Suprapubic skin (tissue), 4 donors: ENCODE data around the gene ELN. TPM values are rescaled to one million over a fixed set of nuclear protein-coding genes. Genes with fewer than 3 reads are reported as not detected.

Source experiments
- DNase-seq, 2 donors: peaks; one replicate each; pipeline ENCODE4 v3.0.0-alpha.2; 2019; ENCODE audit warnings: low spot score in 2 of 2
- H3K27ac ChIP-seq: fragments of 200-600 bp; sonication (generic); one replicate; pipeline ENCODE4 v1.5.1; 2019
- H3K27me3 ChIP-seq: fragments of 200-600 bp; sonication (generic); one replicate; pipeline ENCODE4 v1.5.1; 2019
- H3K36me3 ChIP-seq: fragments of 200-600 bp; sonication (generic); one replicate; pipeline ENCODE4 v1.5.1; 2019
- H3K4me1 ChIP-seq: fragments of 200-600 bp; sonication (generic); one replicate; pipeline ENCODE4 v1.5.1; 2019
- H3K4me3 ChIP-seq: fragments of 200-600 bp; sonication (generic); one replicate; pipeline ENCODE4 v1.5.1; 2019; ENCODE audit warnings: mild to moderate bottlenecking
- H3K9me3 ChIP-seq: fragments of 200-600 bp; sonication (generic); one replicate; pipeline ENCODE4 v1.5.1; 2019
- EP300 ChIP-seq: sonication (generic); formaldehyde crosslinking; IDR thresholded peaks from one replicate; pipeline ENCODE4 v1.6.1; 2017; ENCODE audit warnings: antibody characterized with exemption
- POLR2A ChIP-seq, 2 donors: fragments of 450-650 bp; IDR thresholded peaks; one replicate each; pipeline ENCODE4 v1.6.1; 2017; ENCODE audit warnings: antibody characterized with exemption in 2 of 2, mild to moderate bottlenecking in 2 of 2, moderate library complexity in 2 of 2
- POLR2AphosphoS5 ChIP-seq, 3 donors: sonication (generic); formaldehyde crosslinking; IDR thresholded peaks; one replicate each; pipeline ENCODE4 v1.6.1; 2017; ENCODE audit warnings: antibody characterized with exemption in 3 of 3
- WGBS: methylation state at CpG from one replicate; pipeline ENCODE4 v1.1.5; 2018; 5-methylcytosine and 5-hydroxymethylcytosine counted together
- total RNA-seq, 4 donors: library from RNA; depleted of rRNA; stranded (reverse); fragments of >200 nt; gene quantifications; one replicate each; pipeline ENCODE4 v1.1.0, GENCODE V29; 2016
- TF ChIP-seq, protein P1 (sequence below), 2 donors: fragments of 200-600 bp in 1 of 2; fragments of 450-650 bp in 1 of 2; sonication (generic) in 1 of 2; IDR thresholded peaks; one replicate each; pipeline ENCODE4 v1.5.1; 2016 to 2019; ENCODE audit warnings: antibody characterized with exemption in 2 of 2, mild to moderate bottlenecking in 1 of 2, moderate library complexity in 1 of 2

The ELN gene
- total RNA-seq, 4 donors from 2014 or later: 7.7 to 30.7 (median 25.1) TPM

GRCh38 chr7:73983437-73984164 is 44.4 kb upstream of the ELN start:
- 88% methylated on average over 13 of the region's 22 CpGs for WGBS
- TF ChIP-seq POLR2A (IDR thresholded peaks at IDR 0.05): no peak
- TF ChIP-seq, protein P1, sequence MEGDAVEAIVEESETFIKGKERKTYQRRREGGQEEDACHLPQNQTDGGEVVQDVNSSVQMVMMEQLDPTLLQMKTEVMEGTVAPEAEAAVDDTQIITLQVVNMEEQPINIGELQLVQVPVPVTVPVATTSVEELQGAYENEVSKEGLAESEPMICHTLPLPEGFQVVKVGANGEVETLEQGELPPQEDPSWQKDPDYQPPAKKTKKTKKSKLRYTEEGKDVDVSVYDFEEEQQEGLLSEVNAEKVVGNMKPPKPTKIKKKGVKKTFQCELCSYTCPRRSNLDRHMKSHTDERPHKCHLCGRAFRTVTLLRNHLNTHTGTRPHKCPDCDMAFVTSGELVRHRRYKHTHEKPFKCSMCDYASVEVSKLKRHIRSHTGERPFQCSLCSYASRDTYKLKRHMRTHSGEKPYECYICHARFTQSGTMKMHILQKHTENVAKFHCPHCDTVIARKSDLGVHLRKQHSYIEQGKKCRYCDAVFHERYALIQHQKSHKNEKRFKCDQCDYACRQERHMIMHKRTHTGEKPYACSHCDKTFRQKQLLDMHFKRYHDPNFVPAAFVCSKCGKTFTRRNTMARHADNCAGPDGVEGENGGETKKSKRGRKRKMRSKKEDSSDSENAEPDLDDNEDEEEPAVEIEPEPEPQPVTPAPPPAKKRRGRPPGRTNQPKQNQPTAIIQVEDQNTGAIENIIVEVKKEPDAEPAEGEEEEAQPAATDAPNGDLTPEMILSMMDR (IDR thresholded peaks at IDR 0.05): no peak
- TF ChIP-seq POLR2AphosphoS5 (IDR thresholded peaks at IDR 0.05): no peak
- TF ChIP-seq EP300: no peak
- H3K27ac ChIP-seq: no peak overlapping the region
- no peaks in the 10 kb centered on the region for H3K36me3 ChIP-seq
- H3K9me3 ChIP-seq: no peaks in the 10 kb centered on the region
- DNase-seq: no peak
- H3K27me3 ChIP-seq: no peaks in the 10 kb centered on the region
- H3K4me1 ChIP-seq: peaks cover 12% of the 10 kb centered on the region
- H3K4me3 ChIP-seq: no peak overlapping the region

- 82% methylated on average over 18 of the region's 19 CpGs for WGBS
- TF ChIP-seq, protein P1 (IDR thresholded peaks at IDR 0.05): no peak
- peak in 1 of 2 donors; percentile 55 for TF ChIP-seq POLR2A (IDR thresholded peaks at IDR 0.05)
- Histone ChIP-seq H3K27me3 (no peaks in the 10 kb centered on the region), H3K4me3 (no peak overlapping the region), H3K4me1 (peaks cover 4% of the 10 kb centered on the region), H3K9me3 (no peaks in the 10 kb centered on the region), H3K27ac (no peak overlapping the region), H3K36me3 (no peaks in the 10 kb centered on the region)
- no peak for DNase-seq
These were observed 43.3 kb upstream of the ELN start for GRCh38 chr7:73984481-73985205.

DNA sequence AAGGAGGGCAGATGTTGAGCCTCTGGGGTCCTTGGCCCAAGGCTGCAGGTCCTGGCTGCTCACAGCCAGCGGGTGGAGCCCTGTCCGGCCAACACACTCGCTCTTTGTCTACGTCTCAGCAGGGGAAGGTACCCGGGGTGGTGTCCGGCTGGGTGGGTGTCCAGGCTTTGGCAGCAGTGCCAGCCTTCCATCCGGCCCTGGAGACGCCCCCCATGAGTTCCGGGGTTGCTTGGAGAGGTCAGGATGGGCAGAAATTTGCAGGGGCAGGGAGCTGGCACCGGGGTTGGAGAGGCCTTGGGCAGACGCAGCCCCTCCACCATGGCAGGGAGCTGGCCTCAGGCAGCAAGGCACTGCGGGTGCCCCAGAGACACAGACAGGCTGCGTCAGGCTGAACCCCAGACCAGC is 42.2 kb upstream of the ELN start:
- no peak overlapping the region for H3K27ac ChIP-seq
- DNase-seq: no peak
- TF ChIP-seq, protein P1 (IDR thresholded peaks at IDR 0.05): no peak
- TF ChIP-seq EP300: no peak
- TF ChIP-seq POLR2A (IDR thresholded peaks at IDR 0.05): no peak
- TF ChIP-seq POLR2AphosphoS5 (IDR thresholded peaks at IDR 0.05): no peak
- no peaks in the 10 kb centered on the region for H3K9me3 ChIP-seq
- no peak overlapping the region for H3K4me3 ChIP-seq
- WGBS: 77% methylated on average over 6 of the region's 13 CpGs
- no peaks in the 10 kb centered on the region for H3K27me3 ChIP-seq
- peaks cover 4% of the 10 kb centered on the region for H3K4me1 ChIP-seq
- no peaks in the 10 kb centered on the region for H3K36me3 ChIP-seq

- no peak for DNase-seq
- WGBS: 72% methylated on average over 16 of the region's 17 CpGs
- H3K4me1 ChIP-seq: peaks cover 4% of the 10 kb centered on the region
- H3K36me3 ChIP-seq: no peaks in the 10 kb centered on the region
- no peak overlapping the region for H3K27ac ChIP-seq
- TF ChIP-seq EP300 (no peak), POLR2A (IDR thresholded peaks at IDR 0.05) (peak in 1 of 2 donors; percentile 43), POLR2AphosphoS5 (IDR thresholded peaks at IDR 0.05) (no peak)
- TF ChIP-seq, protein P1 (IDR thresholded peaks at IDR 0.05): no peak
- no peaks in the 10 kb centered on the region for H3K27me3 ChIP-seq
- H3K4me3 ChIP-seq: no peak overlapping the region
- H3K9me3 ChIP-seq: no peaks in the 10 kb centered on the region
These were observed 41.8 kb upstream of the ELN start for GRCh38 chr7:73986158-73986631.

DNA sequence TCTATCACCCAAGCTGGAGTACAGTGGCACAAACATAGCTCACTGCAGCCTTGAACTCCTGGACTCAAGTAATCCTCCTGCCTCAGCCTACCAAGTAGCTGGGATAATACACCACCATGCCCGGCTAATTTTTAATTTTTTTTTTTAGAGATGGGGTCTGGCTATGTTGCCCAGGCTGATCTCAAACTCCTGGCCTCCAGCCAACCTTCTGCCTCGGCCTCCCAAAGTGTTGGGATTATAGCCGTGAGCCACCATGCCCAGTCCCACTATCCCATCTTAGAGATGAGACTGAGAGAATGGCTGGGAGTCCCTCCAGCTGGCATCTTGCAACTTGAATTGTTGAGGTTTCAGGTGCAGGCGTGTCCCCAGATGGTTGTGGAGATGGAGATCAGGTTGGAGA is 40.7 kb upstream of the ELN start:
- Histone ChIP-seq H3K9me3 (no peaks in the 10 kb centered on the region), H3K27ac (no peak overlapping the region), H3K4me1 (peaks cover 9% of the 10 kb centered on the region), H3K4me3 (no peak overlapping the region), H3K36me3 (no peaks in the 10 kb centered on the region), H3K27me3 (no peaks in the 10 kb centered on the region)
- WGBS: 79% methylated on average over 4 of the region's 4 CpGs
- TF ChIP-seq POLR2A (IDR thresholded peaks at IDR 0.05) (no peak), EP300 (no peak), POLR2AphosphoS5 (IDR thresholded peaks at IDR 0.05) (no peak)
- TF ChIP-seq, protein P1 (IDR thresholded peaks at IDR 0.05): no peak
- no peak for DNase-seq
